ENCODE results near the gene MYLK3. TPM values are rescaled to one million over a fixed set of nuclear protein-coding genes. Genes with fewer than 3 reads are reported as not detected.

Gene MYLK3
- total RNA-seq, 2 experiments from 2014 or later: 0.97 to 2.3 TPM

DNA sequence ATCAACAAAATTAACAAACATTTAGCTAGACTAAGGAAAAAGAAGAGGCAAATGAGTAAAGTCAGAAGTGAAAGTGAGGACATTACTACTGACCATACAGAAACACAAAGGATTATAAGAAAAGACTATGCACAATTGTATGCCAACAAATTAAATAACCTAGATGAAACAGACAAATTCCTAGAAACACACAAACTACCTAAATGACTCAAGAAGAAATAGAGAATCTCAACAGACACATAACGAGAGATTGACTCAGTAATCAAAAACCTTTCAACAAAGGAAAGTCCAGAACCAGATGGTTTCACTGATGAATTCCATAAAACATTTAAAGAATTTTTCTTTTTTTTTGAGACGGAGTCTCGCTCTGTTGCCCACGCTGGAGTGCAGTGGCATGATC is 35.7 kb upstream of the MYLK3 start:
- Histone ChIP-seq H2AFZ (ENCODE audit: low read length) (no peak overlapping the region), H3K27ac (ENCODE audit: low read depth, low read length, poor library complexity, severe bottlenecking) (no peak overlapping the region), H3K4me2 (ENCODE audit: low read length) (no peak overlapping the region), H4K20me1 (ENCODE audit: insufficient read depth, low read length) (no peaks in the 10 kb centered on the region), H3K36me3 (ENCODE audit: insufficient read depth, low read length) (peaks cover 4% of the 10 kb centered on the region; the same call in 1 of the 2 replicates), H3K9me2 (ENCODE audit: insufficient read depth, low read length) (no peaks in the 10 kb centered on the region), H3K9me3 (ENCODE audit: low read length) (peaks cover 16% of the 10 kb centered on the region; the same call in 1 of the 2 replicates), H3K4me1 (ENCODE audit: insufficient read depth, low read length, poor library complexity, severe bottlenecking) (peaks cover 17% of the 10 kb centered on the region), H3K4me3 (ENCODE audit: low read depth, low read length, poor library complexity, severe bottlenecking) (no peak overlapping the region), H3K79me2 (ENCODE audit: insufficient read depth, low read depth, low read length) (no peaks in the 10 kb centered on the region)
- BruUV-seq (replicated peaks): no TSS peak
- ChIA-PET POLR2A (interaction anchor here (0.6 kb wide), 1 partner anchor 16 kb away, joined by 4 read pairs; no protein-coding TSS in a partner anchor), CTCF (ENCODE audit: unreplicated experiment) (no interaction called here)
- intact Hi-C loops (cut with micrococcal nuclease; ENCODE audit: unreplicated experiment): no loop called here
- TF ChIP-seq CTCF (conservative IDR thresholded peaks at IDR 0.05; ENCODE audit: low read length): no peak
- TF ChIP-seq EZH2phosphoT487 (IDR thresholded peaks at IDR 0.05; ENCODE audit: borderline replicate concordance, low read depth, low read length): no peak
- no peak for DNase-seq (ENCODE audit: low spot score)

DNA sequence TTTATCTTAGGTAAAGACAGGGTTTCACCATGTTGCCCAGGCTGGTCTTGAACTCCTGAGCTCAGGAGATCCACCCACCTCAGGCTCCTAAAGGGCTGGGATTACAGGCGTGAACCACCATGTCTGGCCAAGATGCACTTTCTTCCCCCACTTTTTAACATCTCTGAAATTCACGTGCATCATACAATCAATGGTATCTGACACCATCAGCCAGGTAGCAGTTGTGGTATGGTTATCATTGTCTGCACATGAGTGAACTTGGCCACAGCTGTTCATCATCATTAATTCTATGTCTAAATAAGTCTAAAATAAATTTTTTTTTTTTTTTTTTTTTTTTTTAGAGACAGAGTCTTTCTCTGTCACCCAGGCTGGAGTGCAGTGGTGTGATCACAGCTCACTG is 34.2 kb upstream of the MYLK3 start:
- no peaks in the 10 kb centered on the region for H3K79me2 ChIP-seq (ENCODE audit: insufficient read depth, low read depth, low read length)
- ChIA-PET POLR2A (interaction anchor here (0.6 to 1.0 kb wide), 5 partner anchors 9 to 47 kb away, joined by 3 to 7 read pairs (median 4); no protein-coding TSS in a partner anchor), CTCF (ENCODE audit: unreplicated experiment) (no interaction called here)
- no peak overlapping the region for H3K27ac ChIP-seq (ENCODE audit: low read depth, low read length, poor library complexity, severe bottlenecking)
- peaks cover 4% of the 10 kb centered on the region; the same call in 1 of the 2 replicates for H3K36me3 ChIP-seq (ENCODE audit: insufficient read depth, low read length)
- no TSS peak for BruUV-seq (replicated peaks)
- DNase-seq (ENCODE audit: low spot score): no peak
- H3K9me2 ChIP-seq (ENCODE audit: insufficient read depth, low read length): no peaks in the 10 kb centered on the region
- peaks cover 16% of the 10 kb centered on the region; the same call in 1 of the 2 replicates for H3K9me3 ChIP-seq (ENCODE audit: low read length)
- no peak overlapping the region for H2AFZ ChIP-seq (ENCODE audit: low read length)
- H3K4me2 ChIP-seq (ENCODE audit: low read length): no peak overlapping the region
- H3K4me1 ChIP-seq (ENCODE audit: insufficient read depth, low read length, poor library complexity, severe bottlenecking): peaks cover 3% of the 10 kb centered on the region
- no peak overlapping the region for H3K4me3 ChIP-seq (ENCODE audit: low read depth, low read length, poor library complexity, severe bottlenecking)
- no peak for TF ChIP-seq EZH2phosphoT487 (IDR thresholded peaks at IDR 0.05; ENCODE audit: borderline replicate concordance, low read depth, low read length)
- TF ChIP-seq CTCF (conservative IDR thresholded peaks at IDR 0.05; ENCODE audit: low read length): no peak
- intact Hi-C loops (cut with micrococcal nuclease; ENCODE audit: unreplicated experiment): no loop called here
- no peaks in the 10 kb centered on the region for H4K20me1 ChIP-seq (ENCODE audit: insufficient read depth, low read length)

- Histone ChIP-seq H3K79me2 (ENCODE audit: insufficient read depth, low read depth, low read length) (no peaks in the 10 kb centered on the region), H3K4me3 (ENCODE audit: low read depth, low read length, poor library complexity, severe bottlenecking) (no peak overlapping the region), H2AFZ (ENCODE audit: low read length) (no peak overlapping the region), H3K9me3 (ENCODE audit: low read length) (no peaks in the 10 kb centered on the region), H3K36me3 (ENCODE audit: insufficient read depth, low read length) (no peaks in the 10 kb centered on the region), H3K27ac (ENCODE audit: low read depth, low read length, poor library complexity, severe bottlenecking) (no peak overlapping the region), H3K4me2 (ENCODE audit: low read length) (no peak overlapping the region), H3K4me1 (ENCODE audit: insufficient read depth, low read length, poor library complexity, severe bottlenecking) (peaks cover 21% of the 10 kb centered on the region), H4K20me1 (ENCODE audit: insufficient read depth, low read length) (no peaks in the 10 kb centered on the region), H3K9me2 (ENCODE audit: insufficient read depth, low read length) (no peaks in the 10 kb centered on the region)
- no TSS peak for BruUV-seq (replicated peaks)
- POLR2A ChIA-PET: interaction anchor here (3.0 kb wide), 1 partner anchor 13 kb away, joined by 14 read pairs; no protein-coding TSS in a partner anchor
- CTCF ChIA-PET (ENCODE audit: unreplicated experiment): no interaction called here
- no peak for DNase-seq (ENCODE audit: low spot score)
- intact Hi-C loops (cut with micrococcal nuclease; ENCODE audit: unreplicated experiment): no loop called here
- TF ChIP-seq CTCF (conservative IDR thresholded peaks at IDR 0.05; ENCODE audit: low read length) (no peak), EZH2phosphoT487 (IDR thresholded peaks at IDR 0.05; ENCODE audit: borderline replicate concordance, low read depth, low read length) (no peak)
These were observed 29.7 kb upstream of the MYLK3 start for GRCh38 chr16:46777804-46778203.
